ENCODE results near the gene PPP1R11.
"Not testable (repeated sequence)": the region's sequence is repeated elsewhere in the genome, so short reads cannot be mapped to it uniquely, and the experiment has no call there.

The PPP1R11 gene

DNA sequence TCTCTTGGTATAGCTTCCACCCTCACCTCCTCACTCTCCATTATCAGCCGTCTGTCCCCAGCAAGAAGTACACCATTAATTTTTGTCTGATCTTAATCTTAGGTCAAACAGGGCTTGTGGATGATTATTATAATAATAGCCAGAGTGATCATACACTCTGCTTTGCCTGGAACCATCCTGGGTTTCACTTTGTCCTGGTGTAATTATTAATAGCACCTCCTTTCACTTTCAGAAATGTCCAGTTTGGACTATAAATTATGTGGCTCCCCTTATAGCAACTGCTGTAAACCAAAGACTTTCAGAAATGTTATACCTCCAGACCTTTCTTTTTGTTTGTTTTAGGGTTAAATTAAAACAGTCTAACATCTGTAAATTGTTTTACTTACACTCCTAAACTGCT, 46.8 kb downstream of the PPP1R11 start:
- H3K27ac ChIP-seq, result no peak overlapping the region
- H3K4me3 ChIP-seq, result no peak overlapping the region
- TF ChIP-seq, protein P1, sequence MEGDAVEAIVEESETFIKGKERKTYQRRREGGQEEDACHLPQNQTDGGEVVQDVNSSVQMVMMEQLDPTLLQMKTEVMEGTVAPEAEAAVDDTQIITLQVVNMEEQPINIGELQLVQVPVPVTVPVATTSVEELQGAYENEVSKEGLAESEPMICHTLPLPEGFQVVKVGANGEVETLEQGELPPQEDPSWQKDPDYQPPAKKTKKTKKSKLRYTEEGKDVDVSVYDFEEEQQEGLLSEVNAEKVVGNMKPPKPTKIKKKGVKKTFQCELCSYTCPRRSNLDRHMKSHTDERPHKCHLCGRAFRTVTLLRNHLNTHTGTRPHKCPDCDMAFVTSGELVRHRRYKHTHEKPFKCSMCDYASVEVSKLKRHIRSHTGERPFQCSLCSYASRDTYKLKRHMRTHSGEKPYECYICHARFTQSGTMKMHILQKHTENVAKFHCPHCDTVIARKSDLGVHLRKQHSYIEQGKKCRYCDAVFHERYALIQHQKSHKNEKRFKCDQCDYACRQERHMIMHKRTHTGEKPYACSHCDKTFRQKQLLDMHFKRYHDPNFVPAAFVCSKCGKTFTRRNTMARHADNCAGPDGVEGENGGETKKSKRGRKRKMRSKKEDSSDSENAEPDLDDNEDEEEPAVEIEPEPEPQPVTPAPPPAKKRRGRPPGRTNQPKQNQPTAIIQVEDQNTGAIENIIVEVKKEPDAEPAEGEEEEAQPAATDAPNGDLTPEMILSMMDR (IDR thresholded peaks at IDR 0.05), result no peak
- DNase-seq (ENCODE audit: low spot score), result no peak

DNA sequence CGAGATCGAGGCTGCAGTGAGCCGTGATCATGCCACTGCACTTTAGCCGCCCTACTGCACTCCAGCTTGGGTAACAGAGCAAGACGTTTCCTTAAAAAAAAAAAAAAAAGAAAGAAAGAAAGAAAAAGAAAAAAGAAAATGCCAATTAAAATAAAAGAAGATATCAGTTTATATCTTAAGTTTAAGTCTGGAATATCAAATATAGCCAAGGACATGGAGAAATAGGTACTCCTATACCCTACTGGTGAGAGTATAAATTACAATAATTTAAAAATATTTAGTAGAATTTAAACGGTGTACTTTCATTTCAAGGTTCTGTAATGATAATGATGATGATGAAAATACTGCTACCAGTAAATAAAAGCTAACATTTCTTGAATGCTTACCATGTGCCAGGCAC, 49.7 kb downstream of the PPP1R11 start:
- TF ChIP-seq, protein P1 (IDR thresholded peaks at IDR 0.05), result no peak
- no peak for DNase-seq (ENCODE audit: low spot score)
- H3K27ac ChIP-seq, result no peak overlapping the region

DNA sequence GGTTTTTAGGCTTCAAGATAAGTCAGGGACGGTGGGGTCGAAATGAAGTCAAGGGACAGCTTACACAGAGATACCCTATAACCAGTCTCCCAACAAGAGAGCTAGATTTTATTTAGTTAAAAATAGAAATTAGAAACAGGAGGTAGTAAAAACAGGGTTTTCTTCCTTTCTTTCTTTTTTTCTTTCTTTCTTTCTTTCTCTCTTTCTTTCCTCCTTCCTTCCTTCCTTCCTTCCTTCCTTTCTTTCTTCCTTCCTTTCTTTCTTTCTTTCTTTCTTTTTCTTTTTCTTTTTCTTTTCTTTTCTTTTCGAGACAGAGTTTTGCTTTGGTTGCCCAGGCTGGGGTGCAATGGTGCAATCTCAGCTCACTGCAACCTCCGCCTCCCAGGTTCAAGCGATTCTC, 51.7 kb downstream of the PPP1R11 start:
- DNase-seq (ENCODE audit: low spot score); H3K27ac ChIP-seq; H3K4me3 ChIP-seq: not testable (repeated sequence)

More for the DNA sequence above, 49.7 kb downstream of the PPP1R11 start:
- no peak overlapping the region for H3K4me3 ChIP-seq

Data from coronary artery (tissue), 2 donors.